EH (cell line): Measurements from ENCODE around the gene PKD2.

Source experiments
- DNase-seq: peaks from one replicate; pipeline ENCODE4 v3.0.0-alpha.2; 2015; ENCODE audit warnings: low read depth

Gene PKD2

GRCh38 chr4:88027611-88028608, 20.5 kb downstream of the PKD2 start:
- DNase-seq, result peak; percentile 98

- no peak for DNase-seq
Observed at GRCh38 chr4:88028946-88029345, 21.5 kb downstream of the PKD2 start.

DNA sequence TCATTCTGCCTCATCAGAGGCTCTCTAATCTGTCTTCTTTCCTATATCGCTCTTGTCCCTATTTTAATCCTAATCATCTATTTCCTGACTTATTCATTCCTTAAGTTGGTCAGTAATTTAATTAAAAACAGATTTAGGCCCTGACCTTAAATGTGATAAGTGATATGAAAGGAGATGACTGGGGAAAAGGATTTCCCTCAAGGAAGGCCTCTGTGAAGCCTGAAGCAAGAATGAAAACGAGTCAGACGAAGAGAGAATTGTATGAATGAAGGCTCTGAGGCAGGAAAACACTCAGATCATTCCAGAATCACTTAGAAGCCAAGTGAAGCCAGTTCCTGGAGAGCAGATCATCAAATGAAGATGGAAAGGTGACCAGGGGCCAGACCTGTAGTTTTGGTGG, 22.1 kb downstream of the PKD2 start:
- peak; percentile 70 for DNase-seq

DNA sequence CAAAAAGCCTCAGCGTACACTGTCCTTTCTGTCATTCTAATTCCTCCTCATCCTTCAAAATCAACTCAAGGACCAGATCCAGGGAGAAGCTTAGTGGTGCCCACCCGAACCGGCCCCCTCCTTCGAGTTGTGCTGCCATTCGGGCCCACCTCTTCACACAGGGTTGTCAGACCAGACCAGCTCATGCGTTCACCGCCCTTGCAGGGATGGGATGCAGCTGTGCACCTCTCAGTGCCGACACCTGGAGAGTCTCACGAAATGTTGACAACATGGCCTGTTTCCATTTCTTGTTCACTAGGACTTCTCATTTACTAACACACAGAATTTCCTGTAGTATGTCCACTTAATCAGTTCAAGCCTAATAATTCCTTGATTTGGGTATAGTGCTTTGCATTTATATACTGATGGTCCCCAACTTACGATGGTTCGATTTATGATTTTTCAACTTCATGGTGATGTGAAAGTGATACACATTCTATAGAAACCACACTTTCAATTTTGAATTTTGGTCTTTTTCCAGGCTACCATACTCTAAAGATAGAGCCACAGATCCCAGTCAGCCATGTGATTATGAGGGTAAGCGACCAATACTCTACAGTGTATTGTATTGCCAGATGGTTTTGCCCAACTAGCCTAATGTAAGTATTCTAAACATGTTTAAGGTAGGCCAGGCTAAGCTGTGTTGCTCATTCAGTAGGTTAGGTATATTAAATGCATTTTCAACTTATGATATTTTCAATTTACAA, 23.3 kb downstream of the PKD2 start:
- DNase-seq, result no peak

GRCh38 chr4:88033309-88033708, 25.9 kb downstream of the PKD2 start:
- DNase-seq, result peak; percentile 72

- no peak for DNase-seq
Observed at GRCh38 chr4:88035292-88035691, 27.9 kb downstream of the PKD2 start.

- no peak for DNase-seq
Observed at GRCh38 chr4:88037447-88037846, 30.0 kb downstream of the PKD2 start.

- no peak for DNase-seq
Observed at GRCh38 chr4:88037936-88038335, 30.5 kb downstream of the PKD2 start.

DNA sequence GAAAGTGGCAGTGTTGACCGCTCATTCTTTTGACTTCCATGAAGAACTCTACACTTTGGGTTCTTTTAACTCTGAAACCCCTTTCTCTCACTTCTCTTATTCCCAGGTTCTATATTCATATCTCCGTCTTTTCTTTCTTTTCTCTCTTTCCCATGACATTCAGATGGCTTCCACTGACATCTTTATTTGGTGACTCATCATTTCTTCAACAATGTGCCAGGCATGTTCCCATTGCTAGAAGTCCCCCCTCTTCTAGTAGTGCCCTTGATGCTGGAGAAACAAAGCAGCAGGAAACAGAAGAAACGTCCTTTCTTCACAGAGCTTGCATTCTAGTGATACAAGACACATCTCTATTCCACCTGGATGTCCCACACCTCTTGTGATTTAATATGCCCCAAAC, 33.3 kb downstream of the PKD2 start:
- peak; percentile 62 for DNase-seq

GRCh38 chr4:88041626-88042025, 34.2 kb downstream of the PKD2 start:
- DNase-seq, result no peak

- peak; percentile 49 for DNase-seq
Observed at GRCh38 chr4:88043001-88043400, 35.6 kb downstream of the PKD2 start.

DNA sequence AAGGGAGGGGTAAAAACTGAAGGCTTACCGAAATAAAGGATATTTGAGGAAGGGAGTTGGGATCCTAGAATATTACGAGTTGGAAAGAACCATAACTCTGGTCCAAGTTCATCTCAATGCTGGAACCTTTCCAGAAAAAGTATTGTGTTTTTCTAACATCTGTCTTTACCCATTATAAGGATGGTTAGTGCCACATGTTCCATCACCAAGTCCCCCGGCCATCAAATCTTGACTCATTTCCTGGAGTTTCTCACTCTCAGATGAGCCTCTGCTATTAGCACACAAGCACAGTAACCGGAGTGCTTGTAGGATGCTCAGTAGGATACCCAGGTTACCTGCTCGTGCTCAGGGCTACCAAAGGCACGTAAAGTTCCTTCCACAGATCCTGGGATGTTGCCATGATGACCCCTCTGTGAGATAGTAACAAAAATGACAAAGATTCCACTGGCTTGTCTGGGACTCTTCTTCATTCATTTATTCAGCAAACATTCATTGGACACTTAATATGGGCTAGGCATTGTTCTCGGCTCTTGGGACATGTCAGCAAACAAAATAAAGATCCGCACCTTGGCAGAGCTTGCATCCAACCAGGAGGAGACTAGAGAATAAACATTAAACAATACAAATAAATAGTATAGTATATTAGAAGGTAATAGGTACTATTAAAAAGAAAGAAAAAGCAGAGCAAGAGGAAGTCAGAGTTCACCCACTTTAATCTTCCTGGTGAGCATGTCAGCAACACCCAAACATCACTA, 36.3 kb downstream of the PKD2 start:
- DNase-seq, result peak; percentile 40

DNA sequence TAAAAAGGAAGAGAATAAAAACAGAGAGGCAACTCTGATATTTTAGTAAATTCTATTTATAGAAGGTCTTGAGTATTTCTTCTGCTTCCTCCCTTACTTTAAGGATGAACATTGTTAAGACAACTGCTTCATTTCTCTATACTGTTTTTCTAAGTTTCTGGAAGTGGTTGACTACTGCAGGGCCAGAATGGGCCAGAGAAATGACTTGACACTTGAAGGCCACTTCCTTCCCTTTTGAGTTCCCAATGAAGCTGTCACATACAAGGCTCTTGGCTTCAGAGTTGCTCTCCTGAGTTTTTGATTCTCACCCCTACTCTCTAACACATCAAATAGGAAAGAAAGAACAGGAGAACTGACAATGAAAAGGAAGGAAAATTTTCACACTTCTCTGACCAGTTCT, 37.6 kb downstream of the PKD2 start:
- DNase-seq, result no peak

GRCh38 chr4:88054229-88054628, 46.8 kb downstream of the PKD2 start:
- peak; percentile 18 for DNase-seq

DNA sequence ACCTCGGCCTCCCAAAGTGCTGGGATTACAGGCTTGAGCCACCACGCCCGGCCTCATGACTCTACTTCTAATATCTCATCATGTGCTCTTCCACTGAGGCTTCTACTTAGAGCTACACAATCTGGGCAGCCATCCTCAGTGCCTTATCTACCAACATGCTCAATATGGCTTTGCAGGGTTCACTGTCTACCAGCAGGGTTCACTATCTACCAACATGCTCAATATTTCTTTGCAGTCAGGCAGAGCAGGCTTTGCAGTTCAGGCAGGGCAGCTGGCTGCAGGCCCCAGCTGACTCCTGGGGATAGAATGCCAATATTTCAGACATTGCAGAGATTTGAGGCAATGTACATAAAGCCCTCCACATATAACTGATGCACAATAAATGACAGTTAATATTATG, 47.5 kb downstream of the PKD2 start:
- peak; percentile 61 for DNase-seq

DNA sequence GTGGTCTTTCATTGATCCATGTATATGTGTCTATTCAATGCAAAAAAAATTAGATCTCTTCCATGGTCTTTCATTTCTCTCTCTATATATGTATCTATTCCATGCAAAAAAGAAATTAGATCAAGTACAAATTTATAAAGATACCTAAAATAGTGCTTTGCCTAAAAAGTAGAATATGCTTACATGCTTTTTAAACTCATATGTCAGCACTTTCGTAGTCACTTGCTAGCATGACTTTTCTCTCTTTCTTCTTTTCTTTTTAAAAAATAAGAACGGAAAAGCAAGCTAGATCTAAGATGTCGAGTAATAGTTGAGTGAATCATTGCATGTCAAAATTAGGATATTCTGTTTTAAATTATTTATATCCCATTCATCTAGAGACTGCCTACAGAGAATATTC, 50.9 kb downstream of the PKD2 start:
- no peak for DNase-seq

GRCh38 chr4:88059766-88060165, 52.3 kb downstream of the PKD2 start:
- no peak for DNase-seq

DNA sequence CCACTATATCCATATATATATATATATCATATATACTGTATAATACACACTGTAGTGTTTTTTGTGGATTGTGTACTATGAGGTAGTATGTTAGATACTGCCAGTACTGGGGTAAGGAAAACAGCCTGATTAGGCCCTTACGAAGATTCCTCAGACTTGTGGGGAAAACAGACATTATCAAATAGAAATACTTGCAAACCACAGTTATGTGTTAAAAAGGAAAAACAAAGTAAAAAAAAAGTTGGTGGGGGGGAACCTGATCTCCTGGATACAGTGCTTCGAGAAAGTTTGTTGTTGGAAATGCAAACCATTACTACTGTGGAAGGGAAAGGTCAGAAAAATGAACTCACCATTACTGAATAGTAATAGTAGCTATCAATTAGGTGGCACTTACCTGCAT, 53.0 kb downstream of the PKD2 start:
- no peak for DNase-seq

- DNase-seq, result no peak
Observed at GRCh38 chr4:88062311-88062710, 54.9 kb downstream of the PKD2 start.

- DNase-seq, result no peak
Observed at GRCh38 chr4:88062843-88063242, 55.4 kb downstream of the PKD2 start.

DNA sequence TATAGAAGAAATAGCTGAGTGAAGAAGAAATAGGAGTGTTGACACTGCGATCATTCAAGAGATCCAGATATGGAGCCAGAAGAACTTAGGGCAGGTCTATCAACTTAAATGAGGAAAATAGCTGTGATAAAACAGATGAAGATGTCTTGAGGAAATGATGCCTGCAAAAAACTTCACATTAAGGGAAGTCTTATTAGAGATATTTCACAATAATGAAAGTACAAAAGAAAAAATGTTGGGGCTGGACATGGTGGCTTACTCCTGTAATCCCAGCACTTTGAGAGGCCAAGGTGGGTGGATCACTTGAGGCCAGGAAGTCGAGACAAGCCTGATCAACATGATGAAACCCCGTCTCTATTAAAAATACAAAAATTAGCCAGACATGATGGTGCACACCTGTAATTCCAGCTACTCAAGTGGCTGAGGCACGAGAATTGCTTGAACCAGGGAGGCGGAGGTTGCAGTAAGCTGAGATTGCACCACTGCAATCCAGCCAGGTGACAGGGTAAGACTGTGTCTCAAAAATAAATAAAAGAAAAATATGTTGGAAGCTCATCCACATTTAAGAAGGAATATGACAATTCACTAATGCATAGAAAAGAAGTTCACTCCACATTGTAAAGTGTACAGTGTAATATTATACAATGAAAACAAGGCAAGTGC, 56.3 kb downstream of the PKD2 start:
- no peak for DNase-seq

DNA sequence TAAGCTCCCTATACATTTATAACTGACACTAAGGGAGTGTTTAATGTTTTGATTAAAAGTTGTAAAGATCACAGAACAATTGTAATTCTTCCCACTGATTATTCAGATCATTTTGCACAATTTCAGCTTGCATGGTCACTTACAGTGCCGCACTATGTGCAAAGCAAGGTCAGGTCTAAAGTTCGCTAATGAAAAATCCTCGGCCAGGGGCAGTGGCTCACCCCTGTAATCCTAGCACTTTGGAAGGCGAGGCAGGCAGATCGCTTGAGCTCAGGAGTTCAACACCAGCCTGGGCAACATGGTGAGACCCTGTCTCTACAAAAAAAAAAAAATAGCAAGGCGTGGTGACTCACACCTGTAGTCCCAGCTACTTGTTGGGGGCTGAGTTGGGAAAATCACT, 57.0 kb downstream of the PKD2 start:
- no peak for DNase-seq
